Activated CD8-positive, alpha-beta memory T cell treated with anti-CD3 and anti-CD28 coated beads, Interleukin-2, amount 50 U/mL, for 1 hour (primary cell): Measurements from ENCODE around the gene CENPP.

ENCODE experiments used
- DNase-seq: peaks from one replicate; pipeline ENCODE4 v3.0.0-alpha.2; 2020; ENCODE audit errors: extremely low read depth

The CENPP gene

GRCh38 chr9:92598382-92598781, 272.6 kb downstream of the CENPP start:
- no peak for DNase-seq

GRCh38 chr9:92599938-92600461, 274.2 kb downstream of the CENPP start:
- no peak for DNase-seq

- no peak for DNase-seq
These were observed 274.9 kb downstream of the CENPP start for GRCh38 chr9:92600462-92601261.

- no peak for DNase-seq
These were observed 275.7 kb downstream of the CENPP start for GRCh38 chr9:92601451-92601850.

- DNase-seq, result no peak
These were observed 276.7 kb downstream of the CENPP start for GRCh38 chr9:92602413-92602812.

- no peak for DNase-seq
These were observed 277.3 kb downstream of the CENPP start for GRCh38 chr9:92603100-92603499.

- DNase-seq, result no peak
These were observed 278.2 kb downstream of the CENPP start for GRCh38 chr9:92603990-92604389.

- no peak for DNase-seq
These were observed 279.5 kb downstream of the CENPP start for GRCh38 chr9:92605224-92605623.

GRCh38 chr9:92607088-92607487, 281.3 kb downstream of the CENPP start:
- no peak for DNase-seq

GRCh38 chr9:92607773-92608172, 282.0 kb downstream of the CENPP start:
- no peak for DNase-seq

GRCh38 chr9:92608241-92608908, 282.6 kb downstream of the CENPP start:
- DNase-seq, result no peak

- DNase-seq, result no peak
These were observed 283.2 kb downstream of the CENPP start for GRCh38 chr9:92608909-92609445.

- no peak for DNase-seq
These were observed 285.0 kb downstream of the CENPP start for GRCh38 chr9:92610470-92611420.

- no peak for DNase-seq
These were observed 286.0 kb downstream of the CENPP start for GRCh38 chr9:92611621-92612285.

GRCh38 chr9:92612292-92612691, 286.5 kb downstream of the CENPP start:
- DNase-seq, result no peak

GRCh38 chr9:92612816-92613215, 287.1 kb downstream of the CENPP start:
- no peak for DNase-seq

- no peak for DNase-seq
These were observed 287.7 kb downstream of the CENPP start for GRCh38 chr9:92613268-92614122.

GRCh38 chr9:92614123-92614510, 288.4 kb downstream of the CENPP start:
- no peak for DNase-seq

GRCh38 chr9:92614763-92615461, 289.2 kb downstream of the CENPP start:
- DNase-seq, result no peak

- no peak for DNase-seq
These were observed 290.0 kb downstream of the CENPP start for GRCh38 chr9:92615790-92616189.
